K562 (cell line): ENCODE measurements around the gene DYNC2H1. TPM values are rescaled to one million over a fixed set of nuclear protein-coding genes. Genes with fewer than 3 reads are reported as not detected.

Source experiments
- BRD4 ChIP-seq: fragments of 200-600 bp; sonication (generic); IDR thresholded peaks from 2 replicates; pipeline ENCODE4 v1.6.1; 2017; ENCODE audit warnings: inconsistent platforms
- CC2D1A ChIP-seq: fragments of 450-650 bp; IDR thresholded peaks from 2 replicates; pipeline ENCODE4 v1.6.1; 2017; ENCODE audit warnings: mild to moderate bottlenecking
- HMGN3 ChIP-seq: IDR thresholded peaks from 2 replicates; pipeline ENCODE4 v1.6.1; 2011; ENCODE audit warnings: borderline replicate concordance, low read depth, mild to moderate bottlenecking, mixed read lengths, low read length; ENCODE audit not compliant: insufficient read length; ENCODE audit errors: extremely low read depth
- ZNF184 ChIP-seq: sonication (generic); formaldehyde crosslinking; IDR thresholded peaks from 2 replicates; pipeline ENCODE4 v1.5.0; 2020; ENCODE audit warnings: missing genetic modification reagents
- ZNF212 ChIP-seq: fragments of 450-650 bp; formaldehyde crosslinking; IDR thresholded peaks from 2 replicates; pipeline ENCODE4 v1.4.0; 2020; ENCODE audit warnings: mild to moderate bottlenecking
- ZNF253 ChIP-seq: fragments of 250-450 bp; sonication (Bioruptor Pico); conservative IDR thresholded peaks from 2 replicates; pipeline ENCODE4 v1.6.1; 2021; ENCODE audit warnings: mild to moderate bottlenecking
- ZNF282 ChIP-seq: sonication (generic); formaldehyde crosslinking; IDR thresholded peaks from 2 replicates; pipeline ENCODE4 v1.8.1; 2023; ENCODE audit warnings: missing genetic modification reagents
- polyA plus RNA-seq, 8 experiments: library from polyadenylated mRNA; depleted of rRNA in 4 of 8; stranded (reverse) in 5 of 8; unstranded in 3 of 8; fragments of >200 nt; fragmentation: Nextera tagmentation in 2 of 8; fragmentation: Illumina TruSeq in 1 of 8; extraction: Ambion mirVana in 2 of 8; extraction: Trizol in 1 of 8; gene quantifications; 2 replicates each; pipeline versions ENCODE4 v1.2.1 to v1.2.3, GENCODE V29; 2011 to 2014; ENCODE audit warnings: inconsistent platforms in 1 of 8, missing spikeins in 1 of 8
- total RNA-seq, 7 experiments: library from RNA; depleted of rRNA in 6 of 7; stranded (reverse); fragments of >200 nt in 6 of 7; fragmentation: Illumina TruSeq in 2 of 7; extraction: Trizol in 2 of 7; gene quantifications; 2 replicates each; pipeline versions ENCODE4 v1.2.1 to v1.2.3, GENCODE V29; 2011 to 2021; ENCODE audit warnings: low replicate concordance in 1 of 7
- TF ChIP-seq, protein P1 (sequence below): sonication (generic); formaldehyde crosslinking; IDR thresholded peaks from 2 replicates; pipeline ENCODE4 v1.8.0; 2022; ENCODE audit warnings: mild to moderate bottlenecking, missing genetic modification reagents
- TF ChIP-seq, protein P2 (sequence below): fragments of 450-650 bp; IDR thresholded peaks from 2 replicates; pipeline ENCODE4 v1.6.1; 2014; ENCODE audit warnings: low read depth, mild to moderate bottlenecking, moderate library complexity, borderline replicate concordance
- TF ChIP-seq, protein P3 (sequence below): fragments of 200-800 bp; sonication (Bioruptor generic); IDR thresholded peaks from 2 replicates; pipeline ENCODE4 v1.6.1; 2017; ENCODE audit warnings: missing genetic modification characterization, missing compliant biosample characterization
- TF ChIP-seq, protein P4 (sequence below): fragments of 200-800 bp; sonication (Bioruptor generic); IDR thresholded peaks from 2 replicates; pipeline ENCODE4 v1.6.1; 2017; ENCODE audit warnings: missing genetic modification characterization, missing compliant biosample characterization
- TF ChIP-seq, protein P5 (sequence below): fragments of 200-800 bp; sonication (Bioruptor generic); IDR thresholded peaks from 2 replicates; pipeline ENCODE4 v1.6.1; 2016; ENCODE audit warnings: missing genetic modification characterization, missing compliant biosample characterization

The DYNC2H1 gene
- total and polyA plus RNA-seq, 9 of the 15 experiments (the other 6 are each of a cell fraction or from before 2014, with no cell fraction given): 0.08 to 0.64 (median 0.20) TPM

DNA sequence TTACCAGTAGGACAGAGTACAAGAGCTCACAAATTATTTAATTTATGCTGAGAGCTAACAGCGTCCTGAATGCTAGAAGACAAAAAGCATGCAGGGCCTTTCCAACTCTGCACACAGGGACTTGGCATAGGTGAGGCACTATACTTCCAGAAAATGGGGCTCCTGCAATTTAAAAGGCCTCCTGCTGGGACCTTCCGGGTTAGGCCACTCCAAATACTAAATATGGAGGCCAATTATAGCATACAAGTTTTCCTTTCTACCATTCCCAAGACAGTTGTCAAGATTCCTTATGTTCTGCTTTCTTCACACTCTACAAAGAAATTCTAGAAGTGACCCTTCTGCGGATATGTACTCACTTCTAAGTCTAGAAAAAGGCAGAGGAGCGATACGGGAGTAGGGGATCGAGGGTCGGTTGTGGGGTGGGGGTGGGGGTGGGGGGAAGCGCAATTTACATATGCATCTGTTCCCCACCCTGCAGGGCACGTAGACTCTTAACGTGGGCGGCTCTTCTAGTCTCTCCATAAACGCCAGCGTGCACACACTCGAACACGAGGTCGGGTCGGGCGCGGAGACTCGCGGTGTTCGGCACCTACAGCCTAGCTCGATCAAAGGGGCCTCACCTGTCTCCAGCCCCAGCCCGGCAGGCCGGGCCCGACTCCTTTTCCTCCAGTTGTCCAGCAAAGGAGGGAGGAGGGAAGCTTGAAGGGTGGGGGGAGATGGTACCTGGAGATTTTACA is 18.0 kb upstream of the DYNC2H1 start (continued):
- TF ChIP-seq ZNF184: no peak
- no peak for TF ChIP-seq BRD4
- TF ChIP-seq ZNF212 (CRISPR knock-in tag): no peak
- TF ChIP-seq ZNF253 (CRISPR knock-in tag): no peak
- TF ChIP-seq, protein P1, sequence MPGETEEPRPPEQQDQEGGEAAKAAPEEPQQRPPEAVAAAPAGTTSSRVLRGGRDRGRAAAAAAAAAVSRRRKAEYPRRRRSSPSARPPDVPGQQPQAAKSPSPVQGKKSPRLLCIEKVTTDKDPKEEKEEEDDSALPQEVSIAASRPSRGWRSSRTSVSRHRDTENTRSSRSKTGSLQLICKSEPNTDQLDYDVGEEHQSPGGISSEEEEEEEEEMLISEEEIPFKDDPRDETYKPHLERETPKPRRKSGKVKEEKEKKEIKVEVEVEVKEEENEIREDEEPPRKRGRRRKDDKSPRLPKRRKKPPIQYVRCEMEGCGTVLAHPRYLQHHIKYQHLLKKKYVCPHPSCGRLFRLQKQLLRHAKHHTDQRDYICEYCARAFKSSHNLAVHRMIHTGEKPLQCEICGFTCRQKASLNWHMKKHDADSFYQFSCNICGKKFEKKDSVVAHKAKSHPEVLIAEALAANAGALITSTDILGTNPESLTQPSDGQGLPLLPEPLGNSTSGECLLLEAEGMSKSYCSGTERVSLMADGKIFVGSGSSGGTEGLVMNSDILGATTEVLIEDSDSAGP (CRISPR knock-in tag): no peak
- TF ChIP-seq, protein P2, sequence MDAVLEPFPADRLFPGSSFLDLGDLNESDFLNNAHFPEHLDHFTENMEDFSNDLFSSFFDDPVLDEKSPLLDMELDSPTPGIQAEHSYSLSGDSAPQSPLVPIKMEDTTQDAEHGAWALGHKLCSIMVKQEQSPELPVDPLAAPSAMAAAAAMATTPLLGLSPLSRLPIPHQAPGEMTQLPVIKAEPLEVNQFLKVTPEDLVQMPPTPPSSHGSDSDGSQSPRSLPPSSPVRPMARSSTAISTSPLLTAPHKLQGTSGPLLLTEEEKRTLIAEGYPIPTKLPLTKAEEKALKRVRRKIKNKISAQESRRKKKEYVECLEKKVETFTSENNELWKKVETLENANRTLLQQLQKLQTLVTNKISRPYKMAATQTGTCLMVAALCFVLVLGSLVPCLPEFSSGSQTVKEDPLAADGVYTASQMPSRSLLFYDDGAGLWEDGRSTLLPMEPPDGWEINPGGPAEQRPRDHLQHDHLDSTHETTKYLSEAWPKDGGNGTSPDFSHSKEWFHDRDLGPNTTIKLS: no peak
- TF ChIP-seq HMGN3: no peak
- TF ChIP-seq, protein P3, sequence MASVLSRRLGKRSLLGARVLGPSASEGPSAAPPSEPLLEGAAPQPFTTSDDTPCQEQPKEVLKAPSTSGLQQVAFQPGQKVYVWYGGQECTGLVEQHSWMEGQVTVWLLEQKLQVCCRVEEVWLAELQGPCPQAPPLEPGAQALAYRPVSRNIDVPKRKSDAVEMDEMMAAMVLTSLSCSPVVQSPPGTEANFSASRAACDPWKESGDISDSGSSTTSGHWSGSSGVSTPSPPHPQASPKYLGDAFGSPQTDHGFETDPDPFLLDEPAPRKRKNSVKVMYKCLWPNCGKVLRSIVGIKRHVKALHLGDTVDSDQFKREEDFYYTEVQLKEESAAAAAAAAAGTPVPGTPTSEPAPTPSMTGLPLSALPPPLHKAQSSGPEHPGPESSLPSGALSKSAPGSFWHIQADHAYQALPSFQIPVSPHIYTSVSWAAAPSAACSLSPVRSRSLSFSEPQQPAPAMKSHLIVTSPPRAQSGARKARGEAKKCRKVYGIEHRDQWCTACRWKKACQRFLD (CRISPR knock-in tag): no peak
- no peak for TF ChIP-seq ZNF282 (CRISPR knock-in tag)
- TF ChIP-seq, protein P4, sequence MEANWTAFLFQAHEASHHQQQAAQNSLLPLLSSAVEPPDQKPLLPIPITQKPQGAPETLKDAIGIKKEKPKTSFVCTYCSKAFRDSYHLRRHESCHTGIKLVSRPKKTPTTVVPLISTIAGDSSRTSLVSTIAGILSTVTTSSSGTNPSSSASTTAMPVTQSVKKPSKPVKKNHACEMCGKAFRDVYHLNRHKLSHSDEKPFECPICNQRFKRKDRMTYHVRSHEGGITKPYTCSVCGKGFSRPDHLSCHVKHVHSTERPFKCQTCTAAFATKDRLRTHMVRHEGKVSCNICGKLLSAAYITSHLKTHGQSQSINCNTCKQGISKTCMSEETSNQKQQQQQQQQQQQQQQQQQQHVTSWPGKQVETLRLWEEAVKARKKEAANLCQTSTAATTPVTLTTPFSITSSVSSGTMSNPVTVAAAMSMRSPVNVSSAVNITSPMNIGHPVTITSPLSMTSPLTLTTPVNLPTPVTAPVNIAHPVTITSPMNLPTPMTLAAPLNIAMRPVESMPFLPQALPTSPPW (CRISPR knock-in tag): peak; percentile 43
- TF ChIP-seq, protein P5, sequence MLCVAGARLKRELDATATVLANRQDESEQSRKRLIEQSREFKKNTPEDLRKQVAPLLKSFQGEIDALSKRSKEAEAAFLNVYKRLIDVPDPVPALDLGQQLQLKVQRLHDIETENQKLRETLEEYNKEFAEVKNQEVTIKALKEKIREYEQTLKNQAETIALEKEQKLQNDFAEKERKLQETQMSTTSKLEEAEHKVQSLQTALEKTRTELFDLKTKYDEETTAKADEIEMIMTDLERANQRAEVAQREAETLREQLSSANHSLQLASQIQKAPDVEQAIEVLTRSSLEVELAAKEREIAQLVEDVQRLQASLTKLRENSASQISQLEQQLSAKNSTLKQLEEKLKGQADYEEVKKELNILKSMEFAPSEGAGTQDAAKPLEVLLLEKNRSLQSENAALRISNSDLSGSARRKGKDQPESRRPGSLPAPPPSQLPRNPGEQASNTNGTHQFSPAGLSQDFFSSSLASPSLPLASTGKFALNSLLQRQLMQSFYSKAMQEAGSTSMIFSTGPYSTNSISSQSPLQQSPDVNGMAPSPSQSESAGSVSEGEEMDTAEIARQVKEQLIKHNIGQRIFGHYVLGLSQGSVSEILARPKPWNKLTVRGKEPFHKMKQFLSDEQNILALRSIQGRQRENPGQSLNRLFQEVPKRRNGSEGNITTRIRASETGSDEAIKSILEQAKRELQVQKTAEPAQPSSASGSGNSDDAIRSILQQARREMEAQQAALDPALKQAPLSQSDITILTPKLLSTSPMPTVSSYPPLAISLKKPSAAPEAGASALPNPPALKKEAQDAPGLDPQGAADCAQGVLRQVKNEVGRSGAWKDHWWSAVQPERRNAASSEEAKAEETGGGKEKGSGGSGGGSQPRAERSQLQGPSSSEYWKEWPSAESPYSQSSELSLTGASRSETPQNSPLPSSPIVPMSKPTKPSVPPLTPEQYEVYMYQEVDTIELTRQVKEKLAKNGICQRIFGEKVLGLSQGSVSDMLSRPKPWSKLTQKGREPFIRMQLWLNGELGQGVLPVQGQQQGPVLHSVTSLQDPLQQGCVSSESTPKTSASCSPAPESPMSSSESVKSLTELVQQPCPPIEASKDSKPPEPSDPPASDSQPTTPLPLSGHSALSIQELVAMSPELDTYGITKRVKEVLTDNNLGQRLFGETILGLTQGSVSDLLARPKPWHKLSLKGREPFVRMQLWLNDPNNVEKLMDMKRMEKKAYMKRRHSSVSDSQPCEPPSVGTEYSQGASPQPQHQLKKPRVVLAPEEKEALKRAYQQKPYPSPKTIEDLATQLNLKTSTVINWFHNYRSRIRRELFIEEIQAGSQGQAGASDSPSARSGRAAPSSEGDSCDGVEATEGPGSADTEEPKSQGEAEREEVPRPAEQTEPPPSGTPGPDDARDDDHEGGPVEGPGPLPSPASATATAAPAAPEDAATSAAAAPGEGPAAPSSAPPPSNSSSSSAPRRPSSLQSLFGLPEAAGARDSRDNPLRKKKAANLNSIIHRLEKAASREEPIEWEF (CRISPR knock-in tag): no peak
- no peak for TF ChIP-seq CC2D1A
